IMR-90 (cell line): ENCODE measurements around the gene CST11. TPM values are rescaled to one million over a fixed set of nuclear protein-coding genes. Genes with fewer than 3 reads are reported as not detected.

Source experiments
- ATAC-seq: fragments of 200-7000 bp; cut with Tn5 transposase; 2 replicates; pipeline ENCODE4 v1.9.1; 2020; ENCODE audit warnings: low read depth, mild to moderate bottlenecking, moderate library complexity
- BruUV-seq: library from RNA; stranded (reverse); fragments of 400-500 nt; replicated peaks from 2 replicates; lab custom pipeline; 2021; lab: Mats Ljungman, UMichigan
- CTCF ChIA-PET: fragments of 300-600 bp; formaldehyde crosslinking; extraction: SDS; loops from one replicate; lab custom pipeline; 2021; ENCODE audit warnings: antibody characterized with exemption; lab: Yijun Ruan, JAX
- POLR2A ChIA-PET: fragments of 300-600 bp; sonication (Branson Sonifier 250); formaldehyde crosslinking; loops from one replicate; lab custom pipeline; 2022; ENCODE audit warnings: antibody characterized with exemption; ENCODE audit not compliant: unreplicated experiment; lab: Charles Lee
- DNase-seq: peaks from one replicate; pipeline ENCODE4 v3.0.0; 2013
- H2AFZ ChIP-seq: replicated peaks from 2 replicates; pipeline ENCODE3; 2013; ENCODE audit warnings: low read length, mild to moderate bottlenecking; ENCODE audit not compliant: poor library complexity
- H2AK5ac ChIP-seq: 2 replicates; pipeline ENCODE4 v1.6.1; 2013; ENCODE audit warnings: low read depth, low read length, inconsistent platforms
- H2AK9ac ChIP-seq: replicated peaks from 2 replicates; pipeline ENCODE3; 2013; ENCODE audit warnings: mild to moderate bottlenecking, low read depth, low read length, moderate library complexity; ENCODE audit not compliant: poor library complexity
- H2BK120ac ChIP-seq: 2 replicates; pipeline ENCODE4 v1.6.1; 2013; ENCODE audit warnings: low read depth, low read length, inconsistent platforms
- H2BK15ac ChIP-seq: 3 replicates; pipeline ENCODE4 v1.6.1; 2013; ENCODE audit warnings: low read depth, low read length, inconsistent platforms
- H2BK20ac ChIP-seq: 2 replicates; pipeline ENCODE4 v1.6.1; 2013; ENCODE audit warnings: low read depth, mild to moderate bottlenecking, inconsistent platforms, low read length, moderate library complexity
- H2BK5ac ChIP-seq: 2 replicates; pipeline ENCODE4 v1.6.1; 2013; ENCODE audit warnings: mild to moderate bottlenecking, low read depth, low read length, inconsistent platforms; ENCODE audit not compliant: poor library complexity, severe bottlenecking
- H3K14ac ChIP-seq: replicated peaks from 2 replicates; pipeline ENCODE4 v1.6.1; 2013; ENCODE audit warnings: low read depth, low read length, inconsistent platforms
- H3K18ac ChIP-seq: 2 replicates; pipeline ENCODE4 v1.6.1; 2013; ENCODE audit warnings: low read depth, low read length, control low read depth
- H3K23ac ChIP-seq: 2 replicates; pipeline ENCODE4 v1.6.1; 2013; ENCODE audit warnings: low read depth, low read length, inconsistent platforms
- H3K27ac ChIP-seq: 2 replicates; pipeline ENCODE4 v1.5.1; 2013; ENCODE audit warnings: mild to moderate bottlenecking, control low read depth, low read length; ENCODE audit not compliant: insufficient read depth
- H3K27me3 ChIP-seq: 2 replicates; pipeline ENCODE4 v1.6.1; 2013; ENCODE audit warnings: low read length; ENCODE audit not compliant: control insufficient read depth, insufficient read depth
- H3K36me3 ChIP-seq: 2 replicates; pipeline ENCODE4 v1.6.1; 2013; ENCODE audit warnings: low read length, mixed read lengths; ENCODE audit not compliant: control insufficient read depth, insufficient read depth
- H3K4ac ChIP-seq: 2 replicates; pipeline ENCODE4 v1.6.1; 2013; ENCODE audit warnings: low read depth, low read length, inconsistent platforms
- H3K4me1 ChIP-seq: 2 replicates; pipeline ENCODE4 v1.6.1; 2013; ENCODE audit warnings: low read length, mixed read lengths; ENCODE audit not compliant: control insufficient read depth, insufficient read depth
- H3K4me2 ChIP-seq: 2 replicates; pipeline ENCODE4 v1.6.1; 2013; ENCODE audit warnings: low read depth, mild to moderate bottlenecking, control low read depth, low read length, moderate library complexity
- H3K4me3 ChIP-seq: 2 replicates; pipeline ENCODE4 v1.5.1; 2013; ENCODE audit warnings: low read depth, mild to moderate bottlenecking, control low read depth, low read length, moderate library complexity; ENCODE audit not compliant: insufficient read depth
- H3K56ac ChIP-seq: 2 replicates; pipeline ENCODE4 v1.6.1; 2013; ENCODE audit warnings: low read length, inconsistent platforms; ENCODE audit not compliant: insufficient read depth; ENCODE audit errors: extremely low read depth
- H3K79me1 ChIP-seq, 2 experiments: 2 replicates each; pipeline ENCODE4 v1.6.1; 2013; ENCODE audit warnings: low read length in 2 of 2, inconsistent platforms in 1 of 2, low read depth in 1 of 2
- H3K9ac ChIP-seq: 2 replicates; pipeline ENCODE4 v1.6.1; 2013; ENCODE audit warnings: low read depth, low read length, control low read depth
- H3K9me1 ChIP-seq: 2 replicates; pipeline ENCODE4 v1.6.1; 2013; ENCODE audit warnings: low read length, inconsistent platforms; ENCODE audit not compliant: insufficient read depth
- H3K9me3 ChIP-seq: 2 replicates; pipeline ENCODE4 v1.6.1; 2013; ENCODE audit warnings: low read length; ENCODE audit not compliant: control insufficient read depth, insufficient read depth
- H4K20me1 ChIP-seq: 2 replicates; pipeline ENCODE4 v1.6.1; 2013; ENCODE audit warnings: low read length, inconsistent platforms; ENCODE audit not compliant: insufficient read depth
- H4K5ac ChIP-seq: 2 replicates; pipeline ENCODE4 v1.6.1; 2013; ENCODE audit warnings: mild to moderate bottlenecking, low read depth, low read length, control low read depth
- H4K8ac ChIP-seq, 2 experiments: 2 replicates each; pipeline ENCODE4 v1.6.1; 2013; ENCODE audit warnings: low read depth in 2 of 2, low read length in 2 of 2, control low read depth in 1 of 2, inconsistent platforms in 1 of 2
- H4K91ac ChIP-seq: 2 replicates; pipeline ENCODE4 v1.6.1; 2013; ENCODE audit warnings: low read depth, low read length, inconsistent platforms; ENCODE audit not compliant: insufficient read depth
- BHLHE40 ChIP-seq: fragments of 150-350 bp; IDR thresholded peaks from 2 replicates; pipeline ENCODE4 v1.6.1; 2016; ENCODE audit warnings: mild to moderate bottlenecking, low read depth, low read length
- CHD1 ChIP-seq: IDR thresholded peaks from 2 replicates; pipeline ENCODE4 v1.6.1; 2012; ENCODE audit warnings: low read depth, low read length, improper control_type of control experiment
- MAZ ChIP-seq: IDR thresholded peaks from 2 replicates; pipeline ENCODE4 v1.6.1; 2012; ENCODE audit warnings: low read depth, mild to moderate bottlenecking, low read length, improper control_type of control experiment, moderate library complexity, borderline replicate concordance
- RAD21 ChIP-seq: IDR thresholded peaks from 2 replicates; pipeline ENCODE4 v1.6.1; 2012; ENCODE audit warnings: low read length, improper control_type of control experiment
- WGBS, 2 experiments: methylation state at CpG; one replicate each; pipeline versions ENCODE4 v1.1.5 to v1.1.7; 2013; ENCODE audit warnings: missing lambda C conversion rate in 2 of 2; ENCODE audit not compliant: insufficient read length in 1 of 2; ENCODE audit errors: extremely low coverage in 2 of 2; 5-methylcytosine and 5-hydroxymethylcytosine counted together
- dilution Hi-C: fragments of 300-500 bp; cut with HindIII; formaldehyde crosslinking; loops from one replicate; pipeline ENCODE4 v1.14.3; 2018; ENCODE audit warnings: low sequenced_read_pairs; ENCODE audit not compliant: unreplicated experiment
- in situ Hi-C: fragments of 300-500 bp; cut with MboI; formaldehyde crosslinking; loops from 3 replicates; pipeline ENCODE4 v1.14.3; 2019; ENCODE audit warnings: low sequenced_read_pairs, inconsistent platforms, mixed read lengths
- intact Hi-C: fragments of 100-400 bp; cut with micrococcal nuclease; formaldehyde crosslinking; loops from 2 replicates; pipeline ENCODE4 v1.10.0; 2022
- polyA plus RNA-seq, 3 experiments: library from polyadenylated mRNA; depleted of rRNA; stranded (reverse); fragments of >200 nt; gene quantifications; 2 replicates each; pipeline ENCODE4 v1.2.3, GENCODE V29; 2012; ENCODE audit warnings: low replicate concordance in 1 of 3
- total RNA-seq: library from RNA; depleted of rRNA; stranded (reverse); fragments of >200 nt; gene quantifications from 2 replicates; pipeline ENCODE4 v1.2.3, GENCODE V29; 2012

Gene CST11
- total and polyA plus RNA-seq, 2 of the 4 experiments (the other 2 are of a cell fraction) = not detected

DNA sequence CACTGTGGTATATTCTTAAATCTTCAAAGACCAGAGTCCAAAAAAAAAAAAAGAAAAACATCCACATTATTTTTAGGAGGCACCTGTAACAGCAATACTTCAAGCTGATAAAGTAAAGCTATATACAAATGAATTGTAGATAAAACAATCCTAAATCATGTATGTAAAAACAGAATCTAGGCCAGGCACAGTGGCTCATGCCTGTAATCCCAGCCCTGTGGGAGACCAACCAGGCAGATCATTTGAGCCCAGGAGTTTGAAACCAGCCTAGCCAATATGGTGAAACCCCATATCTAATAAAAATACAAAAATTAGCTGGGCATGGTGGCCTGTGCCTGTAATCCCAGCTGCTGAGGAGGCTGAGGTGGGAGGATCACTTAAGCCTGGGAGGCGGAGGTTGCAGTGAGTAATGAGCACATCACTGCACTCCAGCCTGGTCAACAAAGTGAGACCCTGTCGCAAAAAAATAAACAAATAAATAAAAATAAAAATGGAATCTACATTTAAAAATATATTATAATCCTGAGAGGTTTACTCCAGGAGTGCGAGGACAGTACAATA lies 38.7 kb downstream of the CST11 start:
- Histone ChIP-seq H3K27me3 (no peaks in the 10 kb centered on the region), H3K4ac (no peak overlapping the region), H3K4me2 (no peak overlapping the region), H4K20me1 (peaks cover 36% of the 10 kb centered on the region), H3K4me3 (no peak overlapping the region), H3K36me3 (no peaks in the 10 kb centered on the region), H3K23ac (no peak overlapping the region), H3K56ac (no peak overlapping the region), H4K5ac (no peak overlapping the region), H3K18ac (no peak overlapping the region), H2BK15ac (no peak overlapping the region), H3K79me1 (peaks cover 11 to 47% of the 10 kb centered on the region in 2 experiments), H2BK120ac (no peak overlapping the region), H2BK5ac (no peak overlapping the region), H3K27ac (no peak overlapping the region), H3K9me1 (0 out of 2 replicates have a peak, but pooled peaks cover 4% of the 10 kb centered on the region), H2BK20ac (no peak overlapping the region), H3K9me3 (no peaks in the 10 kb centered on the region), H4K91ac (no peak overlapping the region), H2AK5ac (no peak overlapping the region), H2AK9ac (no peak overlapping the region), H2AFZ (no peak overlapping the region), H4K8ac (no peak overlapping the region), H3K9ac (no peak overlapping the region), H3K4me1 (peaks cover 7% of the 10 kb centered on the region), H3K14ac (no peak overlapping the region)
- no peak for TF ChIP-seq RAD21
- no peak for TF ChIP-seq MAZ
- no peak for TF ChIP-seq CHD1
- TF ChIP-seq BHLHE40 = no peak
- dilution Hi-C loops = no loop called here
- POLR2A ChIA-PET = no interaction called here
- intact Hi-C loops = no loop called here
- in situ Hi-C loops = no loop called here
- DNase-seq (no peak), ATAC-seq (no peak)
- BruUV-seq = no TSS peak
- CTCF ChIA-PET = no interaction called here
- no CpG with 5 or more reads among the region's 3 CpGs for WGBS, 2 experiments
